ENCODE measurements around the gene ZC3H10. TPM values are rescaled to one million over a fixed set of nuclear protein-coding genes. Genes with fewer than 3 reads are reported as not detected.

The ZC3H10 gene
- total RNA-seq, 2 experiments from 2014 or later = 12.6 to 16.5 TPM

GRCh38 chr12:56082967-56083366 is 35.1 kb upstream of the ZC3H10 start:
- BruUV-seq (replicated peaks) = no TSS peak
- no peaks in the 10 kb centered on the region for H3K9me3 ChIP-seq (ENCODE audit: low read length)
- no peaks in the 10 kb centered on the region for H3K9me2 ChIP-seq (ENCODE audit: insufficient read depth, low read length)
- ChIA-PET CTCF (ENCODE audit: unreplicated experiment) (no interaction called here), POLR2A (no interaction called here)
- H3K4me1 ChIP-seq (ENCODE audit: insufficient read depth, low read length, poor library complexity, severe bottlenecking) = peaks cover 16% of the 10 kb centered on the region
- TF ChIP-seq CTCF (conservative IDR thresholded peaks at IDR 0.05; ENCODE audit: low read length) (no peak), EZH2phosphoT487 (IDR thresholded peaks at IDR 0.05; ENCODE audit: borderline replicate concordance, low read depth, low read length) (no peak)
- no peaks in the 10 kb centered on the region for H3K36me3 ChIP-seq (ENCODE audit: insufficient read depth, low read length)
- H3K4me3 ChIP-seq (ENCODE audit: low read depth, low read length, poor library complexity, severe bottlenecking) = no peak overlapping the region
- intact Hi-C loops (cut with micrococcal nuclease; ENCODE audit: unreplicated experiment) = no loop called here
- no peak for DNase-seq (ENCODE audit: low spot score)
- H3K4me2 ChIP-seq (ENCODE audit: low read length) = no peak overlapping the region
- H2AFZ ChIP-seq (ENCODE audit: low read length) = no peak overlapping the region
- H3K27ac ChIP-seq (ENCODE audit: low read depth, low read length, poor library complexity, severe bottlenecking) = no peak overlapping the region
- H4K20me1 ChIP-seq (ENCODE audit: insufficient read depth, low read length) = no peaks in the 10 kb centered on the region
- no peaks in the 10 kb centered on the region for H3K79me2 ChIP-seq (ENCODE audit: insufficient read depth, low read depth, low read length)

GRCh38 chr12:56084958-56085543 is 33.0 kb upstream of the ZC3H10 start:
- DNase-seq (ENCODE audit: low spot score) = peak; percentile 49
- intact Hi-C loops (cut with micrococcal nuclease; ENCODE audit: unreplicated experiment) = no loop called here
- no peaks in the 10 kb centered on the region for H3K36me3 ChIP-seq (ENCODE audit: insufficient read depth, low read length)
- H3K79me2 ChIP-seq (ENCODE audit: insufficient read depth, low read depth, low read length) = no peaks in the 10 kb centered on the region
- TF ChIP-seq EZH2phosphoT487 (IDR thresholded peaks at IDR 0.05; ENCODE audit: borderline replicate concordance, low read depth, low read length) = no peak
- TF ChIP-seq CTCF (conservative IDR thresholded peaks at IDR 0.05; ENCODE audit: low read length) = peak; percentile 73
- ChIA-PET POLR2A (interaction anchor here (0.6 to 0.7 kb wide), 2 partner anchors 247 to 653 kb away, joined by 3 to 7 read pairs; no protein-coding TSS in a partner anchor), CTCF (ENCODE audit: unreplicated experiment) (interaction anchor here (0.5 to 0.8 kb wide), 3 partner anchors 38 to 1527 kb away, joined by 3 to 11 read pairs (median 7); no protein-coding TSS in a partner anchor)
- H3K9me2 ChIP-seq (ENCODE audit: insufficient read depth, low read length) = no peaks in the 10 kb centered on the region
- H3K4me1 ChIP-seq (ENCODE audit: insufficient read depth, low read length, poor library complexity, severe bottlenecking) = peaks cover 8% of the 10 kb centered on the region
- H3K9me3 ChIP-seq (ENCODE audit: low read length) = no peaks in the 10 kb centered on the region
- H2AFZ ChIP-seq (ENCODE audit: low read length) = no peak overlapping the region
- no peak overlapping the region for H3K4me3 ChIP-seq (ENCODE audit: low read depth, low read length, poor library complexity, severe bottlenecking)
- no peak overlapping the region for H3K4me2 ChIP-seq (ENCODE audit: low read length)
- no peak overlapping the region for H3K27ac ChIP-seq (ENCODE audit: low read depth, low read length, poor library complexity, severe bottlenecking)
- no peaks in the 10 kb centered on the region for H4K20me1 ChIP-seq (ENCODE audit: insufficient read depth, low read length)
- no TSS peak for BruUV-seq (replicated peaks)

- ChIA-PET CTCF (ENCODE audit: unreplicated experiment) (interaction anchor here (0.8 kb wide), 1 partner anchor 39 kb away, joined by 3 read pairs; no protein-coding TSS in a partner anchor), POLR2A (interaction anchor here (0.6 to 0.7 kb wide), 2 partner anchors 60 to 652 kb away, joined by 3 to 6 read pairs; no protein-coding TSS in a partner anchor)
- TF ChIP-seq CTCF (conservative IDR thresholded peaks at IDR 0.05; ENCODE audit: low read length) (no peak), EZH2phosphoT487 (IDR thresholded peaks at IDR 0.05; ENCODE audit: borderline replicate concordance, low read depth, low read length) (no peak)
- Histone ChIP-seq H3K4me2 (ENCODE audit: low read length) (no peak overlapping the region), H2AFZ (ENCODE audit: low read length) (no peak overlapping the region), H4K20me1 (ENCODE audit: insufficient read depth, low read length) (no peaks in the 10 kb centered on the region), H3K79me2 (ENCODE audit: insufficient read depth, low read depth, low read length) (no peaks in the 10 kb centered on the region), H3K27ac (ENCODE audit: low read depth, low read length, poor library complexity, severe bottlenecking) (no peak overlapping the region), H3K4me3 (ENCODE audit: low read depth, low read length, poor library complexity, severe bottlenecking) (no peak overlapping the region), H3K36me3 (ENCODE audit: insufficient read depth, low read length) (no peaks in the 10 kb centered on the region), H3K9me3 (ENCODE audit: low read length) (no peaks in the 10 kb centered on the region), H3K9me2 (ENCODE audit: insufficient read depth, low read length) (no peaks in the 10 kb centered on the region), H3K4me1 (ENCODE audit: insufficient read depth, low read length, poor library complexity, severe bottlenecking) (no peaks in the 10 kb centered on the region)
- BruUV-seq (replicated peaks) = no TSS peak
- intact Hi-C loops (cut with micrococcal nuclease; ENCODE audit: unreplicated experiment) = no loop called here
- DNase-seq (ENCODE audit: low spot score) = no peak
Observed at GRCh38 chr12:56086096-56086495, 32.0 kb upstream of the ZC3H10 start.

All from OCI-LY7 (cell line).